Sigmoid colon (tissue), 4 donors: ENCODE data around the gene OR4E2.

Experiments used
- EP300 ChIP-seq, 4 donors: sonication (generic); formaldehyde crosslinking; IDR thresholded peaks; one replicate each; pipeline ENCODE4 v1.6.1; 2017; ENCODE audit warnings: antibody characterized with exemption in 4 of 4
- POLR2A ChIP-seq, 2 donors: fragments of 450-650 bp; IDR thresholded peaks; one replicate each; pipeline ENCODE4 v1.6.1; 2016; ENCODE audit warnings: antibody characterized with exemption in 2 of 2, mild to moderate bottlenecking in 2 of 2, moderate library complexity in 2 of 2
- POLR2AphosphoS5 ChIP-seq, 4 donors: sonication (generic); formaldehyde crosslinking; IDR thresholded peaks; one replicate each; pipeline ENCODE4 v1.6.1; 2017; ENCODE audit warnings: antibody characterized with exemption in 4 of 4
- TF ChIP-seq, protein P1 (sequence below), 4 experiments: fragments of 450-650 bp in 3 of 4; fragments of 200-600 bp in 1 of 4; IDR thresholded peaks; one replicate each; pipeline ENCODE4 v1.5.1; 2016 to 2019; ENCODE audit warnings: antibody characterized with exemption in 4 of 4, mild to moderate bottlenecking in 3 of 4, moderate library complexity in 2 of 4

DNA sequence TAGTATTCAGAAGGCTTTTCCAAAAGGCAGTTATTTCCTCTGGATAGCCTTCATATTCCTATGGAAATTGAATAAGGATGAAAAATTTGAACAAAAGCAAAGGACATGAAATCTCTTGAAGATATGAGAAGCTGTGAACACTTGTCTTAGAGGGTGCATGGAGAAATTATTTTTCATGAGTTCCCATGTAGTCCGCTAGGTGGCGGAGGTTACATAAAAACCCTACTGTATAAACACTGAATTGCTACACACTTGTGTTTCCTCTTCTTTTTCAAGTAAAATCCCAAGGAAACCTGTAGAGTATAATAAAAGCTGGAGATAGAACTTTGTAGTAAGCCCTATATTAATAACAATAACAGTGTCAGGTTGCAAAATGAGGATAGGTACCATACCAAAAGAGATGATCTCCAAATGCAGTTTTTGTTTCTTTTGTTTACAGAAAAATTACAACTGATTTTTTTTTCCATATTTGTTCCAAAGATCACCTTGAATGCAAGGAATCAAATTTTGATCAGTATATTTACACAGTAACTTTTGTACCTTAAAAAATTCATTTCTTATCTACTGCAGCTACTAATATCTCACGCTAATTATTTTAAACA lies 57.8 kb downstream of the OR4E2 start:
- TF ChIP-seq, protein P1, sequence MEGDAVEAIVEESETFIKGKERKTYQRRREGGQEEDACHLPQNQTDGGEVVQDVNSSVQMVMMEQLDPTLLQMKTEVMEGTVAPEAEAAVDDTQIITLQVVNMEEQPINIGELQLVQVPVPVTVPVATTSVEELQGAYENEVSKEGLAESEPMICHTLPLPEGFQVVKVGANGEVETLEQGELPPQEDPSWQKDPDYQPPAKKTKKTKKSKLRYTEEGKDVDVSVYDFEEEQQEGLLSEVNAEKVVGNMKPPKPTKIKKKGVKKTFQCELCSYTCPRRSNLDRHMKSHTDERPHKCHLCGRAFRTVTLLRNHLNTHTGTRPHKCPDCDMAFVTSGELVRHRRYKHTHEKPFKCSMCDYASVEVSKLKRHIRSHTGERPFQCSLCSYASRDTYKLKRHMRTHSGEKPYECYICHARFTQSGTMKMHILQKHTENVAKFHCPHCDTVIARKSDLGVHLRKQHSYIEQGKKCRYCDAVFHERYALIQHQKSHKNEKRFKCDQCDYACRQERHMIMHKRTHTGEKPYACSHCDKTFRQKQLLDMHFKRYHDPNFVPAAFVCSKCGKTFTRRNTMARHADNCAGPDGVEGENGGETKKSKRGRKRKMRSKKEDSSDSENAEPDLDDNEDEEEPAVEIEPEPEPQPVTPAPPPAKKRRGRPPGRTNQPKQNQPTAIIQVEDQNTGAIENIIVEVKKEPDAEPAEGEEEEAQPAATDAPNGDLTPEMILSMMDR (IDR thresholded peaks at IDR 0.05), result peak; percentile 28 to 59 (median 37)
- TF ChIP-seq EP300 (IDR thresholded peaks at IDR 0.05) (no peak), POLR2AphosphoS5 (IDR thresholded peaks at IDR 0.05) (no peak), POLR2A (IDR thresholded peaks at IDR 0.05) (no peak)
